HepG2 (cell line): ENCODE data around the gene APC2. TPM values are rescaled to one million over a fixed set of nuclear protein-coding genes. Genes with fewer than 3 reads are reported as not detected.

Experiments used
- KAT8 ChIP-seq: IDR thresholded peaks from 2 replicates; pipeline ENCODE4 v1.6.1; 2016; ENCODE audit warnings: missing genetic modification reagents, missing compliant biosample characterization
- KDM2A ChIP-seq: sonication (generic); formaldehyde crosslinking; IDR thresholded peaks from 2 replicates; pipeline ENCODE4 v1.4.0; 2020; ENCODE audit warnings: low read depth, missing genetic modification reagents, borderline replicate concordance
- MATR3 ChIP-seq: sonication (generic); formaldehyde crosslinking; IDR thresholded peaks from 2 replicates; pipeline ENCODE4 v1.4.0; 2020; ENCODE audit warnings: missing genetic modification reagents
- NR3C1 ChIP-seq: sonication (generic); formaldehyde crosslinking; IDR thresholded peaks from 2 replicates; pipeline ENCODE4 v1.4.0; 2020; ENCODE audit warnings: missing genetic modification reagents
- TGIF2 ChIP-seq: IDR thresholded peaks from 2 replicates; pipeline ENCODE4 v1.6.1; 2016; ENCODE audit warnings: control low read depth, missing compliant biosample characterization
- ZBTB7A ChIP-seq: sonication (generic); formaldehyde crosslinking; IDR thresholded peaks from 2 replicates; pipeline ENCODE4 v1.8.0; 2022; ENCODE audit warnings: mild to moderate bottlenecking, missing genetic modification reagents
- ZC3H13 ChIP-seq: sonication (generic); formaldehyde crosslinking; IDR thresholded peaks from 2 replicates; pipeline ENCODE4 v1.8.1; 2023; ENCODE audit warnings: mild to moderate bottlenecking, missing genetic modification reagents, moderate library complexity
- ZNF333 ChIP-seq: sonication (generic); formaldehyde crosslinking; IDR thresholded peaks from 2 replicates; pipeline ENCODE4 v1.4.0; 2020; ENCODE audit warnings: mild to moderate bottlenecking, missing genetic modification reagents, borderline replicate concordance
- ZNF33B ChIP-seq: sonication (generic); formaldehyde crosslinking; IDR thresholded peaks from 2 replicates; pipeline ENCODE4 v1.5.1; 2020; ENCODE audit warnings: mild to moderate bottlenecking, missing genetic modification reagents
- ZNF432 ChIP-seq: sonication (generic); formaldehyde crosslinking; IDR thresholded peaks from 2 replicates; pipeline ENCODE4 v1.5.0; 2020; ENCODE audit warnings: missing genetic modification reagents, mild to moderate bottlenecking, borderline replicate concordance
- ZNF547 ChIP-seq: sonication (generic); formaldehyde crosslinking; IDR thresholded peaks from 2 replicates; pipeline ENCODE4 v1.5.1; 2020; ENCODE audit warnings: mild to moderate bottlenecking, missing genetic modification reagents
- ZNF850 ChIP-seq: sonication (generic); formaldehyde crosslinking; conservative IDR thresholded peaks from 2 replicates; pipeline ENCODE4 v1.9.0; 2021; ENCODE audit warnings: mild to moderate bottlenecking, missing genetic modification reagents
- polyA plus RNA-seq, 8 experiments: library from polyadenylated mRNA; depleted of rRNA in 3 of 8; stranded (reverse) in 7 of 8; unstranded in 1 of 8; fragments of >200 nt; fragmentation: Illumina TruSeq in 4 of 8; extraction: Trizol in 4 of 8; gene quantifications; 2 replicates each; pipeline versions ENCODE4 v1.2.1 to v1.2.3, GENCODE V29; 2011 to 2016; ENCODE audit warnings: low read depth in 4 of 8, missing spikeins in 1 of 8, mixed read lengths in 1 of 8; ENCODE audit not compliant: insufficient read depth in 1 of 8
- total RNA-seq, 5 experiments: library from RNA; depleted of rRNA; stranded (reverse); fragments of >200 nt; fragmentation: Illumina TruSeq; extraction: Trizol; gene quantifications; 2 replicates each; pipeline ENCODE4 v1.2.3, GENCODE V29; 2016; ENCODE audit warnings: low read depth in 1 of 5
- TF ChIP-seq, protein P1 (sequence below), 2 experiments: sonication (generic) in 1 of 2; formaldehyde crosslinking in 1 of 2; IDR thresholded peaks; 2 replicates each; pipeline versions ENCODE4 v1.6.1 to v1.9.0; 2014 to 2022; ENCODE audit warnings: antibody characterized with exemption in 1 of 2, borderline replicate concordance in 1 of 2, inconsistent platforms in 1 of 2, low read depth in 1 of 2, missing genetic modification reagents in 1 of 2
- TF ChIP-seq, protein P2 (sequence below): sonication (generic); formaldehyde crosslinking; IDR thresholded peaks from 2 replicates; pipeline ENCODE4 v1.9.0; 2022; ENCODE audit warnings: low read depth, missing genetic modification reagents
- TF ChIP-seq, protein P3 (sequence below): IDR thresholded peaks from 2 replicates; pipeline ENCODE4 v1.6.1; 2016; ENCODE audit warnings: low read depth, borderline replicate concordance
- TF ChIP-seq, protein P4 (sequence below): sonication (generic); formaldehyde crosslinking; IDR thresholded peaks from 2 replicates; pipeline ENCODE4 v1.8.0; 2022; ENCODE audit warnings: mild to moderate bottlenecking, missing genetic modification reagents, borderline replicate concordance
- TF ChIP-seq, protein P5 (sequence below): IDR thresholded peaks from 2 replicates; pipeline ENCODE4 v1.6.1; 2016; ENCODE audit warnings: missing biosample characterization, missing genetic modification reagents, low read depth

The APC2 gene
- total and polyA plus RNA-seq, 2 of the 13 experiments (the other 11 are each of a cell fraction or from before 2014, with no cell fraction given), result 0.08 to 0.22 TPM

DNA sequence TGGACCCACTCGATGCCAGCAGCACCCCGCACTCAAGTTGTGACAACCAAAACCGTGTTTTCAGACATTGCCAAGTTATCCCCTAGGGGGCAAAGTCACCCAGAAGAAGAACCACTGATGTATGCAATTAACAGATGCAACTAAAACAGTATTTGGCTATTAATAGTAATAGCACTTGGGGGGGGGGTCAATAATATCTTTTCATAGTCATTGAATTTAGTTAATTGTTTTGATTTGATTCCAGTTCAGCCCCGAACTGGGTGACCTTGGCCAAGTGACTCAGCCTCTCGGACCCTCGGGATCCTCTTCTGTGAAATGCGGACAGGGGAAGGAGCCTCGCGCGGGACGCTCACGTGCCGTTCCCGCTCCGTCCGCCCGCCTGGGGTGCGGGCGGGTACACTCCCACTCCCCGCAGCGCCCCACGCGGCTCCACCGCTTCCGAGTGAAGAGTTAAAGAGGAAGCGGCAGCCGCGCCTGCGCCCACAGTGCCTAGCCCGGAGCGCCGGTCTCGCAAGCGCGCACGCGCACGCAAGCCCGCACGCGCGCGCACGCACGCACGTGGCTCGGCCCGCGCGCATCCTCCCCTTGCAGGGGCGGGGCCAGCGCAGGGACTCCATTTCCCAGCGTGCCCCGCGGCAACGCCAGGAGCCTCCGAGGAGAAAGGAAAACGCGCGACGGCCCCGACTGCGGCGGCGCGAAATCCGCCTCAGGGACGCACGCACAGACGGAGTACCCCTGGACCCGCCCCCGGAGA lies 43.0 kb upstream of the APC2 start (continued):
- TF ChIP-seq NR3C1, result no peak
- TF ChIP-seq KAT8, result no peak; the same call in 1 of the 2 replicates
- TF ChIP-seq, protein P1, sequence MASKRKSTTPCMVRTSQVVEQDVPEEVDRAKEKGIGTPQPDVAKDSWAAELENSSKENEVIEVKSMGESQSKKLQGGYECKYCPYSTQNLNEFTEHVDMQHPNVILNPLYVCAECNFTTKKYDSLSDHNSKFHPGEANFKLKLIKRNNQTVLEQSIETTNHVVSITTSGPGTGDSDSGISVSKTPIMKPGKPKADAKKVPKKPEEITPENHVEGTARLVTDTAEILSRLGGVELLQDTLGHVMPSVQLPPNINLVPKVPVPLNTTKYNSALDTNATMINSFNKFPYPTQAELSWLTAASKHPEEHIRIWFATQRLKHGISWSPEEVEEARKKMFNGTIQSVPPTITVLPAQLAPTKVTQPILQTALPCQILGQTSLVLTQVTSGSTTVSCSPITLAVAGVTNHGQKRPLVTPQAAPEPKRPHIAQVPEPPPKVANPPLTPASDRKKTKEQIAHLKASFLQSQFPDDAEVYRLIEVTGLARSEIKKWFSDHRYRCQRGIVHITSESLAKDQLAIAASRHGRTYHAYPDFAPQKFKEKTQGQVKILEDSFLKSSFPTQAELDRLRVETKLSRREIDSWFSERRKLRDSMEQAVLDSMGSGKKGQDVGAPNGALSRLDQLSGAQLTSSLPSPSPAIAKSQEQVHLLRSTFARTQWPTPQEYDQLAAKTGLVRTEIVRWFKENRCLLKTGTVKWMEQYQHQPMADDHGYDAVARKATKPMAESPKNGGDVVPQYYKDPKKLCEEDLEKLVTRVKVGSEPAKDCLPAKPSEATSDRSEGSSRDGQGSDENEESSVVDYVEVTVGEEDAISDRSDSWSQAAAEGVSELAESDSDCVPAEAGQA (IDR thresholded peaks at IDR 0.05; ENCODE audit: low read depth), result peak; percentile 45; the same call in 1 of the 2 replicates
- TF ChIP-seq, protein P1 (CRISPR knock-in tag; IDR thresholded peaks at IDR 0.05; ENCODE audit: borderline replicate concordance), result 0 out of 2 replicates have a peak, but pooled peaks have one; percentile 28
- TF ChIP-seq, protein P2, sequence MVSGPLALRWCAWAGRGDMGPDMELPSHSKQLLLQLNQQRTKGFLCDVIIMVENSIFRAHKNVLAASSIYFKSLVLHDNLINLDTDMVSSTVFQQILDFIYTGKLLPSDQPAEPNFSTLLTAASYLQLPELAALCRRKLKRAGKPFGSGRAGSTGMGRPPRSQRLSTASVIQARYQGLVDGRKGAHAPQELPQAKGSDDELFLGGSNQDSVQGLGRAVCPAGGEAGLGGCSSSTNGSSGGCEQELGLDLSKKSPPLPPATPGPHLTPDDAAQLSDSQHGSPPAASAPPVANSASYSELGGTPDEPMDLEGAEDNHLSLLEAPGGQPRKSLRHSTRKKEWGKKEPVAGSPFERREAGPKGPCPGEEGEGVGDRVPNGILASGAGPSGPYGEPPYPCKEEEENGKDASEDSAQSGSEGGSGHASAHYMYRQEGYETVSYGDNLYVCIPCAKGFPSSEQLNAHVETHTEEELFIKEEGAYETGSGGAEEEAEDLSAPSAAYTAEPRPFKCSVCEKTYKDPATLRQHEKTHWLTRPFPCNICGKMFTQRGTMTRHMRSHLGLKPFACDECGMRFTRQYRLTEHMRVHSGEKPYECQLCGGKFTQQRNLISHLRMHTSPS, result 0 out of 2 replicates have a peak, but pooled peaks have one; percentile 9
- TF ChIP-seq ZNF33B (CRISPR knock-in tag), result no peak
- TF ChIP-seq, protein P3, sequence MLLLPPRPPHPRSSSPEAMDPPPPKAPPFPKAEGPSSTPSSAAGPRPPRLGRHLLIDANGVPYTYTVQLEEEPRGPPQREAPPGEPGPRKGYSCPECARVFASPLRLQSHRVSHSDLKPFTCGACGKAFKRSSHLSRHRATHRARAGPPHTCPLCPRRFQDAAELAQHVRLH (CRISPR knock-in tag), result no peak; the same call in 1 of the 2 replicates
- TF ChIP-seq ZNF547 (CRISPR knock-in tag), result no peak; the same call in 1 of the 2 replicates
- TF ChIP-seq, protein P4, sequence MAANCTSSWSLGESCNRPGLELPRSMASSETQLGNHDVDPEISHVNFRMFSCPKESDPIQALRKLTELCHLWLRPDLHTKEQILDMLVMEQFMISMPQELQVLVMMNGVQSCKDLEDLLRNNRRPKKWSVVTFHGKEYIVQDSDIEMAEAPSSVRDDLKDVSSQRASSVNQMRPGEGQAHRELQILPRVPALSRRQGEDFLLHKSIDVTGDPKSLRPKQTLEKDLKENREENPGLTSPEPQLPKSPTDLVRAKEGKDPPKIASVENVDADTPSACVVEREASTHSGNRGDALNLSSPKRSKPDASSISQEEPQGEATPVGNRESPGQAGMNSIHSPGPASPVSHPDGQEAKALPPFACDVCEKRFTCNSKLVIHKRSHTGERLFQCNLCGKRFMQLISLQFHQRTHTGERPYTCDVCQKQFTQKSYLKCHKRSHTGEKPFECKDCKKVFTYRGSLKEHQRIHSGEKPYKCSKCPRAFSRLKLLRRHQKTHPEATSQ (CRISPR knock-in tag), result no peak
- TF ChIP-seq KDM2A (CRISPR knock-in tag), result no peak; the same call in 1 of the 2 replicates
- TF ChIP-seq ZNF333 (CRISPR knock-in tag), result 0 out of 2 replicates have a peak, but pooled peaks have one; percentile 60
- no peak for TF ChIP-seq ZNF432
- TF ChIP-seq ZNF850 (CRISPR knock-in tag), result no peak
- 0 out of 2 replicates have a peak, but pooled peaks have one; percentile 30 for TF ChIP-seq ZC3H13 (CRISPR knock-in tag)
- TF ChIP-seq TGIF2 (CRISPR knock-in tag), result 0 out of 2 replicates have a peak, but pooled peaks have one; percentile 26
- TF ChIP-seq ZBTB7A (CRISPR knock-in tag), result peak; percentile 82; the same call in 1 of the 2 replicates
- no peak for TF ChIP-seq MATR3
- TF ChIP-seq, protein P5, sequence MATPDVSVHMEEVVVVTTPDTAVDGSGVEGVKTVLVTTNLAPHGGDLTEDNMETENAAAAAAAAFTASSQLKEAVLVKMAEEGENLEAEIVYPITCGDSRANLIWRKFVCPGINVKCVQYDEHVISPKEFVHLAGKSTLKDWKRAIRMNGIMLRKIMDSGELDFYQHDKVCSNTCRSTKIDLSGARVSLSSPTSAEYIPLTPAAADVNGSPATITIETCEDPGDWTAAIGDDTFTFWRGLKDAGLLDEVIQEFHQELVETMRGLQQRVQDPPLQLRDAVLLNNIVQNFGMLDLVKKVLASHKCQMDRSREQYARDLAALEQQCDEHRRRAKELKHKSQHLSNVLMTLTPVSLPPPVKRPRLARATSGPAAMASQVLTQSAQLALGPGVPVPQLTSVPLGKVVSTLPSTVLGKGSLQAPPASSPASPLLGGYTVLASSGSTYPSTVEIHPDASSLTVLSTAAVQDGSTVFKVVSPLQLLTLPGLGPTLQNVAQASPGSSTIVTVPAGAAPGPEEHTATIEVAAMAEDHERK (CRISPR knock-in tag), result peak; percentile 98
